Sigmoid colon (tissue), 7 donors: ENCODE results near the gene ATXN1. TPM values are rescaled to one million over a fixed set of nuclear protein-coding genes. Genes with fewer than 3 reads are reported as not detected.

Experiments used
- DNase-seq: peaks from one replicate; pipeline ENCODE4 v3.0.0-alpha.2; 2019
- H3K27ac ChIP-seq, 4 donors: fragments of 200-600 bp; sonication (generic); one replicate each; pipeline ENCODE4 v1.5.1; 2016 to 2019; ENCODE audit warnings: mild to moderate bottlenecking in 1 of 4
- H3K27me3 ChIP-seq, 3 donors: fragments of 200-600 bp; sonication (generic); one replicate each; pipeline ENCODE4 v1.5.1; 2019; ENCODE audit warnings: mild to moderate bottlenecking in 1 of 3
- H3K36me3 ChIP-seq, 4 donors: fragments of 200-600 bp; sonication (generic); one replicate each; pipeline ENCODE4 v1.5.1; 2016 to 2019
- H3K4me1 ChIP-seq, 4 donors: fragments of 200-600 bp; sonication (generic); one replicate each; pipeline ENCODE4 v1.5.1; 2017 to 2019
- H3K4me3 ChIP-seq, 4 donors: fragments of 200-600 bp; sonication (generic); one replicate each; pipeline ENCODE4 v1.5.1; 2017 to 2019; ENCODE audit warnings: mild to moderate bottlenecking in 2 of 4, moderate library complexity in 1 of 4
- H3K9me3 ChIP-seq, 4 donors: fragments of 200-600 bp in 3 of 4; sonication (generic) in 3 of 4; one replicate each; pipeline versions ENCODE4 v1.5.1 to v1.6.1; 2013 to 2019
- EP300 ChIP-seq, 4 donors: sonication (generic); formaldehyde crosslinking; IDR thresholded peaks; one replicate each; pipeline ENCODE4 v1.6.1; 2017; ENCODE audit warnings: antibody characterized with exemption in 4 of 4
- POLR2A ChIP-seq, 2 donors: fragments of 450-650 bp; IDR thresholded peaks; one replicate each; pipeline ENCODE4 v1.6.1; 2016; ENCODE audit warnings: antibody characterized with exemption in 2 of 2, mild to moderate bottlenecking in 2 of 2, moderate library complexity in 2 of 2
- POLR2AphosphoS5 ChIP-seq, 4 donors: sonication (generic); formaldehyde crosslinking; IDR thresholded peaks; one replicate each; pipeline ENCODE4 v1.6.1; 2017; ENCODE audit warnings: antibody characterized with exemption in 4 of 4
- WGBS, 2 donors: extraction: QIAGEN DNeasy Blood & Tissue Kit; methylation state at CpG; one replicate each; pipeline ENCODE4 v1.1.7; 2013; 5-methylcytosine and 5-hydroxymethylcytosine counted together
- intact Hi-C: fragments of 100-400 bp; cut with DNase I; formaldehyde crosslinking; loops from one replicate; pipeline ENCODE4 v1.15.1; 2023
- polyA plus RNA-seq, 3 donors: library from polyadenylated mRNA; stranded (reverse); fragments of 200-250 nt; gene quantifications; one replicate each; pipeline ENCODE4 v1.2.3, GENCODE V29; 2013
- total RNA-seq, 4 donors: library from RNA; depleted of rRNA; stranded (reverse); fragments of >200 nt; gene quantifications; one replicate each; pipeline ENCODE4 v1.1.0, GENCODE V29; 2016
- TF ChIP-seq, protein P1 (sequence below), 4 experiments: fragments of 450-650 bp in 3 of 4; fragments of 200-600 bp in 1 of 4; IDR thresholded peaks; one replicate each; pipeline ENCODE4 v1.5.1; 2016 to 2019; ENCODE audit warnings: antibody characterized with exemption in 4 of 4, mild to moderate bottlenecking in 3 of 4, moderate library complexity in 2 of 4
- donor health status: healthy with polysubstance abuse.
- donor health status: Bipolar disorder and iron deficiency.
- donor health status: healthy.

Gene ATXN1
- total and polyA plus RNA-seq, 7 donors: 4.8 to 95.3 (median 37.7) TPM

- no peaks in the 10 kb centered on the region for H3K27me3 ChIP-seq
- no peak overlapping the region for H3K27ac ChIP-seq
- H3K9me3 ChIP-seq: no peaks in the 10 kb centered on the region
- peaks cover 0 to 27% (median 13%) of the 10 kb centered on the region in 4 donors for H3K4me1 ChIP-seq
- no peaks in the 10 kb centered on the region for H3K36me3 ChIP-seq
- TF ChIP-seq POLR2AphosphoS5 (IDR thresholded peaks at IDR 0.05) (no peak), POLR2A (IDR thresholded peaks at IDR 0.05) (no peak), EP300 (IDR thresholded peaks at IDR 0.05) (no peak)
- TF ChIP-seq, protein P1, sequence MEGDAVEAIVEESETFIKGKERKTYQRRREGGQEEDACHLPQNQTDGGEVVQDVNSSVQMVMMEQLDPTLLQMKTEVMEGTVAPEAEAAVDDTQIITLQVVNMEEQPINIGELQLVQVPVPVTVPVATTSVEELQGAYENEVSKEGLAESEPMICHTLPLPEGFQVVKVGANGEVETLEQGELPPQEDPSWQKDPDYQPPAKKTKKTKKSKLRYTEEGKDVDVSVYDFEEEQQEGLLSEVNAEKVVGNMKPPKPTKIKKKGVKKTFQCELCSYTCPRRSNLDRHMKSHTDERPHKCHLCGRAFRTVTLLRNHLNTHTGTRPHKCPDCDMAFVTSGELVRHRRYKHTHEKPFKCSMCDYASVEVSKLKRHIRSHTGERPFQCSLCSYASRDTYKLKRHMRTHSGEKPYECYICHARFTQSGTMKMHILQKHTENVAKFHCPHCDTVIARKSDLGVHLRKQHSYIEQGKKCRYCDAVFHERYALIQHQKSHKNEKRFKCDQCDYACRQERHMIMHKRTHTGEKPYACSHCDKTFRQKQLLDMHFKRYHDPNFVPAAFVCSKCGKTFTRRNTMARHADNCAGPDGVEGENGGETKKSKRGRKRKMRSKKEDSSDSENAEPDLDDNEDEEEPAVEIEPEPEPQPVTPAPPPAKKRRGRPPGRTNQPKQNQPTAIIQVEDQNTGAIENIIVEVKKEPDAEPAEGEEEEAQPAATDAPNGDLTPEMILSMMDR (IDR thresholded peaks at IDR 0.05): no peak
- intact Hi-C loops: no loop called here
- no peak for DNase-seq
- H3K4me3 ChIP-seq: no peak overlapping the region
- whole genome bisulfite sequencing, 2 donors: 80 to 95% methylated on average over 2 of the region's 2 CpGs
Observed at GRCh38 chr6:16626650-16627049, 134.6 kb downstream of the ATXN1 start.

- WGBS, 2 donors: 82 to 87% methylated on average over 10 of the region's 10 CpGs
- TF ChIP-seq, protein P1 (IDR thresholded peaks at IDR 0.05): no peak
- TF ChIP-seq EP300 (IDR thresholded peaks at IDR 0.05) (no peak), POLR2AphosphoS5 (IDR thresholded peaks at IDR 0.05) (no peak), POLR2A (IDR thresholded peaks at IDR 0.05) (no peak)
- H3K27me3 ChIP-seq: no peaks in the 10 kb centered on the region
- intact Hi-C loops: no loop called here
- H3K27ac ChIP-seq: no peak overlapping the region
- DNase-seq: no peak
- H3K9me3 ChIP-seq: no peaks in the 10 kb centered on the region
- H3K4me1 ChIP-seq: peaks cover 0 to 32% (median 13%) of the 10 kb centered on the region in 4 donors
- H3K36me3 ChIP-seq: no peaks in the 10 kb centered on the region
- no peak overlapping the region for H3K4me3 ChIP-seq
Observed at GRCh38 chr6:16625291-16626265, 135.7 kb downstream of the ATXN1 start.

DNA sequence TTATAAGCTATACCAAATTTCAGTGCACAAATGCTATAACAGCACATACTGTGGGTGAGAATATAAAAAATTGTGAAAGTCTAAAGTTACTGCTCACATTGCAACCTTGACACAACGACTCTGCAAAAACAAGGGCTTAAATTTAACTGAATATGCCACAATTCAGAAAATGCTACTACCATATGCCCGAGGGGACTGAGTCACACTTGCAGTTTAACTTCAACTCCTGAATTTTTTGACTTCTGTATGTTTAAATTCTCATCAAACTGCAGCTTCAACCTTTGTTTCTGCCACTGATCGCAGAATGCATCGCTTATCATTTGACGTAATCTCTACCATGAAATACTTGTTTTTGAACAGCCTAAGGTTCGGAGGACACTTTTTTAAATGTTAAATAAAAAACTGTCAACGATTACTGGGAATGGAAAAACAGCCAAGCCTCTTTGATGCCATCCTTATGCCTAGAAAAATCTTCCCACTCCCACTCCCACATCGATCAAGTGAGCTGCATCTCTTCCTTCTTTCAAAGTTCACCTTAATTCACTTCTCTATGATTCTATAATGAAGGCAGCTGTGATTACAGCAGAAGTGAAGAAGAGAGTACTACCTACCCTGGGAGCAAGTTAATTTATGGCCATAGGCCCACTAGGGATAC, 136.5 kb downstream of the ATXN1 start:
- H3K27ac ChIP-seq: no peak overlapping the region
- WGBS, 2 donors: 91 to 92% methylated on average over 8 of the region's 8 CpGs
- no peak for DNase-seq
- H3K27me3 ChIP-seq: no peaks in the 10 kb centered on the region
- intact Hi-C loops: no loop called here
- no peak for TF ChIP-seq EP300 (IDR thresholded peaks at IDR 0.05)
- TF ChIP-seq POLR2AphosphoS5 (IDR thresholded peaks at IDR 0.05): no peak
- no peak for TF ChIP-seq POLR2A (IDR thresholded peaks at IDR 0.05)
- TF ChIP-seq, protein P1 (IDR thresholded peaks at IDR 0.05): no peak
- H3K9me3 ChIP-seq: no peaks in the 10 kb centered on the region
- no peak overlapping the region for H3K4me3 ChIP-seq
- no peaks in the 10 kb centered on the region for H3K36me3 ChIP-seq
- H3K4me1 ChIP-seq: peaks cover 0 to 32% (median 13%) of the 10 kb centered on the region in 4 donors

GRCh38 chr6:16623731-16624130, 137.5 kb downstream of the ATXN1 start:
- H3K27ac ChIP-seq: no peak overlapping the region
- no peaks in the 10 kb centered on the region for H3K36me3 ChIP-seq
- no peaks in the 10 kb centered on the region for H3K27me3 ChIP-seq
- H3K9me3 ChIP-seq: no peaks in the 10 kb centered on the region
- H3K4me3 ChIP-seq: no peak overlapping the region
- no peak for DNase-seq
- WGBS, 2 donors: 94 to 97% methylated on average over 4 of the region's 4 CpGs
- H3K4me1 ChIP-seq: peaks cover 0 to 35% (median 17%) of the 10 kb centered on the region in 4 donors
- intact Hi-C loops: no loop called here
- TF ChIP-seq POLR2A (IDR thresholded peaks at IDR 0.05): no peak
- no peak for TF ChIP-seq EP300 (IDR thresholded peaks at IDR 0.05)
- no peak for TF ChIP-seq POLR2AphosphoS5 (IDR thresholded peaks at IDR 0.05)
- TF ChIP-seq, protein P1 (IDR thresholded peaks at IDR 0.05): no peak
